GM13976 (cell line): ENCODE data around the gene SDCBP2.

Source experiments
- DNase-seq: peaks from one replicate; pipeline ENCODE4 v3.0.0; 2012; ENCODE audit warnings: low spot score
- CTCF ChIP-seq: IDR thresholded peaks from 2 replicates; pipeline ENCODE4 v1.5.1; 2012; ENCODE audit warnings: borderline replicate concordance, mild to moderate bottlenecking; ENCODE audit not compliant: insufficient read depth; ENCODE audit errors: extremely low read depth, missing control alignments, control extremely low read depth
- in situ Hi-C: fragments of 300-500 bp; cut with MboI; formaldehyde crosslinking; loops from one replicate; pipeline ENCODE4 v1.12.0; 2022; ENCODE audit warnings: low sequenced_read_pairs, mixed read lengths, inconsistent platforms; ENCODE audit not compliant: unreplicated experiment

SDCBP2 gene

GRCh38 chr20:1336699-1337367 is 7.9 kb upstream of the SDCBP2 start:
- TF ChIP-seq CTCF: no peak
- no peak for DNase-seq
- in situ Hi-C loops: no loop called here

GRCh38 chr20:1335961-1336698 is 7.2 kb upstream of the SDCBP2 start:
- in situ Hi-C loops: no loop called here
- no peak for TF ChIP-seq CTCF
- DNase-seq: no peak

- in situ Hi-C loops: no loop called here
- DNase-seq: no peak
- TF ChIP-seq CTCF: no peak
Observed at GRCh38 chr20:1334761-1335160, 5.8 kb upstream of the SDCBP2 start.

- DNase-seq: no peak
- in situ Hi-C loops: no loop called here
Observed at GRCh38 chr20:1334370-1334731, 5.4 kb upstream of the SDCBP2 start.

GRCh38 chr20:1333462-1334369 is 4.8 kb upstream of the SDCBP2 start:
- in situ Hi-C loops: no loop called here
- DNase-seq: no peak

More at GRCh38 chr20:1334370-1334731, 5.4 kb upstream of the SDCBP2 start:
- TF ChIP-seq CTCF: no peak

More at GRCh38 chr20:1333462-1334369, 4.8 kb upstream of the SDCBP2 start:
- TF ChIP-seq CTCF: no peak
